GM19351 (cell line): ENCODE results near the gene NLRP5.
"Not testable (repeated sequence)": the region's sequence is repeated elsewhere in the genome, so short reads cannot be mapped to it uniquely, and the experiment has no call there.

Experiments used
- ATAC-seq: cut with Tn5 transposase; IDR thresholded peaks from one replicate; pipeline ENCODE4 v1.9.1; 2021; ENCODE audit warnings: mild to moderate bottlenecking, moderate library complexity; ENCODE audit not compliant: unreplicated experiment

NLRP5 gene

GRCh38 chr19:56098237-56098636 is 111.7 kb downstream of the NLRP5 start:
- ATAC-seq = not testable (repeated sequence)

- no peak for ATAC-seq
These were observed 112.4 kb downstream of the NLRP5 start for GRCh38 chr19:56098731-56099568.

GRCh38 chr19:56099638-56100539 is 113.3 kb downstream of the NLRP5 start:
- no peak for ATAC-seq

- ATAC-seq = no peak
These were observed 114.5 kb downstream of the NLRP5 start for GRCh38 chr19:56101095-56101494.

GRCh38 chr19:56101746-56102535 is 115.4 kb downstream of the NLRP5 start:
- no peak for ATAC-seq

GRCh38 chr19:56103027-56103614 is 116.5 kb downstream of the NLRP5 start:
- no peak for ATAC-seq

- no peak for ATAC-seq
These were observed 117.8 kb downstream of the NLRP5 start for GRCh38 chr19:56104423-56104822.

GRCh38 chr19:56105090-56105701 is 118.6 kb downstream of the NLRP5 start:
- no peak for ATAC-seq

- ATAC-seq = not testable (repeated sequence)
These were observed 119.3 kb downstream of the NLRP5 start for GRCh38 chr19:56105831-56106396.

GRCh38 chr19:56106397-56106849 is 119.8 kb downstream of the NLRP5 start:
- no peak for ATAC-seq

GRCh38 chr19:56106993-56107392 is 120.4 kb downstream of the NLRP5 start:
- no peak for ATAC-seq

- ATAC-seq = no peak
These were observed 121.2 kb downstream of the NLRP5 start for GRCh38 chr19:56107626-56108351.

GRCh38 chr19:56108447-56109195 is 122.0 kb downstream of the NLRP5 start:
- ATAC-seq = no peak

GRCh38 chr19:56109226-56109625 is 122.7 kb downstream of the NLRP5 start:
- ATAC-seq = no peak

GRCh38 chr19:56110515-56111448 is 124.2 kb downstream of the NLRP5 start:
- ATAC-seq = no peak
